ENCODE results near the gene ALDH1L2. TPM values are rescaled to one million over a fixed set of nuclear protein-coding genes. Genes with fewer than 3 reads are reported as not detected.

ALDH1L2 gene
- total and polyA plus RNA-seq, 9 of the 15 experiments (the other 6 are each of a cell fraction or from before 2014, with no cell fraction given): 1.1 to 9.9 (median 3.8) TPM

GRCh38 chr12:105085501-105085900 lies 1.2 kb upstream of the ALDH1L2 start:
- H3K27ac ChIP-seq (ENCODE audit: extremely low read depth, low read depth, low read length): no peak overlapping the region
- in situ Hi-C loops (cut with MboI): no loop called here
- H3K4me2 ChIP-seq (ENCODE audit: insufficient read depth, low read length): no peak overlapping the region
- H3K4me3 ChIP-seq: no peak overlapping the region
- H3K9me1 ChIP-seq (ENCODE audit: control insufficient read depth, insufficient read depth, low read length): no peaks in the 10 kb centered on the region
- H3K4me1 ChIP-seq (replicated peaks in 1 of 2; ENCODE audit: control insufficient read depth in 2 of 2, insufficient read depth in 2 of 2, low read length in 2 of 2): peaks cover 8 to 9% of the 10 kb centered on the region in 2 experiments; a peak in 4 of 5 replicates
- no peak overlapping the region for H3K9ac ChIP-seq (ENCODE audit: insufficient read depth in 1 of 2, low read depth in 2 of 2, low read length in 2 of 2)
- H2AFZ ChIP-seq (ENCODE audit: low read depth, low read length): no peak overlapping the region
- intact Hi-C loops (cut with micrococcal nuclease): no loop called here
- ChIA-PET POLR2A (interaction anchor here (0.6 to 1.5 kb wide), 2 partner anchors 12 to 46 kb away, joined by 3 read pairs; no protein-coding TSS in a partner anchor), CTCF (ENCODE audit: low intra/inter-chr PET ratio) (no interaction called here)
- TF ChIP-seq RBM22 (IDR thresholded peaks at IDR 0.05; ENCODE audit: low read depth, low read length, poor library complexity, severe bottlenecking): no peak
- no peak for TF ChIP-seq SAFB2 (IDR thresholded peaks at IDR 0.05; ENCODE audit: borderline replicate concordance, low read depth, low read length, severe bottlenecking)
- TF ChIP-seq PYGO2 (tag; IDR thresholded peaks at IDR 0.05): no peak
- no peak for TF ChIP-seq TAF9B (IDR thresholded peaks at IDR 0.05; ENCODE audit: partially characterized antibody)
- no peak for TF ChIP-seq ZC3H8 (IDR thresholded peaks at IDR 0.05)
- no peak for TF ChIP-seq BCL6 (CRISPR knock-in tag; IDR thresholded peaks at IDR 0.05)
- no peak for TF ChIP-seq XRCC4 (IDR thresholded peaks at IDR 0.05; ENCODE audit: extremely low read depth, insufficient read depth, insufficient read length)
- no peak for TF ChIP-seq THAP7 (CRISPR knock-in tag; IDR thresholded peaks at IDR 0.05)
- TF ChIP-seq HDAC8 (tag; IDR thresholded peaks at IDR 0.05): no peak
- TF ChIP-seq HMG20B (CRISPR knock-in tag; IDR thresholded peaks at IDR 0.05): no peak
- no peak for TF ChIP-seq ZNF146 (CRISPR knock-in tag; IDR thresholded peaks at IDR 0.05; ENCODE audit: unreplicated experiment)
- no peak for DNase-seq (ENCODE audit: extremely low read depth in 1 of 4, low spot score in 3 of 4)
- 49% methylated on average over 6 of the region's 6 CpGs for WGBS (ENCODE audit: insufficient coverage, low coverage, missing lambda C conversion rate)
- no peaks in the 10 kb centered on the region for H4K20me1 ChIP-seq (replicated peaks; ENCODE audit: control insufficient read depth, insufficient read depth, low read length)
- no peaks in the 10 kb centered on the region for H3K36me3 ChIP-seq (ENCODE audit: control insufficient read depth, insufficient read depth, low read length)
- H3K79me2 ChIP-seq (ENCODE audit: control insufficient read depth, insufficient read depth, low read length): peaks cover 7% of the 10 kb centered on the region; the same call in 2 of the 3 replicates
- no peaks in the 10 kb centered on the region for H3K9me3 ChIP-seq (replicated peaks; ENCODE audit: control insufficient read depth, insufficient read depth, low read depth, low read length)
- no peak for FAIRE-seq
- no peaks in the 10 kb centered on the region for H3K27me3 ChIP-seq (ENCODE audit: control insufficient read depth in 2 of 2, insufficient read depth in 2 of 2, low read length in 2 of 2)
- no TSS peak for BruUV-seq (replicated peaks)
- no peak for ATAC-seq

All from K562 (cell line).